Body of pancreas (tissue), 4 donors: Measurements from ENCODE around the gene KRTAP12-3. TPM values are rescaled to one million over a fixed set of nuclear protein-coding genes. Genes with fewer than 3 reads are reported as not detected.
"Not testable (repeated sequence)": the region's sequence is repeated elsewhere in the genome, so short reads cannot be mapped to it uniquely, and the experiment has no call there.

Experiments
- ATAC-seq: fragments of 150-250 bp; one replicate; pipeline ENCODE4 v1.9.1; 2016
- DNase-seq, 4 donors: peaks; one replicate each; pipeline ENCODE4 v3.0.0-alpha.2; 2019
- H3K27ac ChIP-seq, 4 donors: fragments of 200-600 bp; sonication (generic); 1 replicate in 3 of 4; 2 replicates in 1 of 4; pipeline versions ENCODE4 v1.5.1 to v1.6.1; 2016 to 2019; ENCODE audit warnings: mild to moderate bottlenecking in 1 of 4, mixed read lengths in 1 of 4, moderate library complexity in 1 of 4
- H3K27me3 ChIP-seq, 2 donors: fragments of 200-600 bp; sonication (generic); one replicate each; pipeline ENCODE4 v1.6.0; 2016; ENCODE audit warnings: mild to moderate bottlenecking in 1 of 2
- H3K36me3 ChIP-seq, 2 donors: fragments of 200-600 bp; sonication (generic); replicated peaks in 1 of 2; 2 replicates each; pipeline ENCODE4 v1.5.1; 2016; ENCODE audit warnings: low read depth in 2 of 2; ENCODE audit not compliant: insufficient read depth in 1 of 2
- H3K4me1 ChIP-seq: fragments of 200-600 bp; sonication (generic); one replicate; pipeline ENCODE4 v1.6.0; 2016
- H3K4me3 ChIP-seq, 2 donors: fragments of 200-600 bp; sonication (generic); 1 replicate in 1 of 2; 2 replicates in 1 of 2; pipeline ENCODE4 v1.5.1; 2016 to 2019
- H3K9me3 ChIP-seq, 3 donors: fragments of 200-600 bp; sonication (generic); 1 replicate in 2 of 3; 2 replicates in 1 of 3; pipeline ENCODE4 v1.5.1; 2016
- POLR2A ChIP-seq, 3 donors: fragments of 450-650 bp; IDR thresholded peaks; one replicate each; pipeline ENCODE4 v1.6.1; 2016; ENCODE audit warnings: antibody characterized with exemption in 3 of 3, mild to moderate bottlenecking in 2 of 3
- WGBS, 2 donors: methylation state at CpG; one replicate each; pipeline ENCODE4 v1.1.5; 2017; 5-methylcytosine and 5-hydroxymethylcytosine counted together
- intact Hi-C: fragments of 100-400 bp; cut with DNase I; formaldehyde crosslinking; loops from one replicate; pipeline ENCODE4 v1.15.1; 2023
- total RNA-seq, 2 donors: library from RNA; depleted of rRNA; stranded (reverse); fragments of >200 nt; gene quantifications; one replicate each; pipeline ENCODE4 v1.1.0, GENCODE V29; 2016
- TF ChIP-seq, protein P1 (sequence below), 7 experiments: fragments of 450-650 bp in 4 of 7; fragments of 200-600 bp in 3 of 7; sonication (generic) in 3 of 7; IDR thresholded peaks; one replicate each; pipeline ENCODE4 v1.5.1; 2016 to 2019; ENCODE audit warnings: antibody characterized with exemption in 7 of 7

Gene KRTAP12-3
- total RNA-seq, 2 donors from 2014 or later: not detected

DNA sequence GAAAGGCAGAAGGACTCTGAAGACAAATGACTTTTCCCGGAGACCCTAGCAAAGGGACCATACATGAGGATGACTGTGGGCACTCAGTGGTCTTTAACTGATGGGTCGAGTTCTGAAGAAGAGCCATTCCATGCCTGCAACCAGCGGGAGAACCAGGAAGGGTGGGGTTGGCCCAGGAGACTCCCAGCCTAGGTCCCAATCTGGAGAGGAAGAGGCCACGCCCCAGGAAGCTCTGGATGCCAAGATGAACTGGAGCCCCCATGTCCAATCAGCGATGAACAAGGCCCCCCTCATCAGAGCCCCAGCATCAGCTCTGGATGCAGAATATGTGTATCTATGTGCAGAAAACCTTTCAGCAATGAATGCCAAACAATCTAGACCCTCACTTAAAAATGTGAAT lies 17.0 kb upstream of the KRTAP12-3 start:
- 78 to 89% methylated on average over 5 of the region's 5 CpGs for WGBS, 2 donors
- DNase-seq (no peak), ATAC-seq (no peak)
- Histone ChIP-seq H3K9me3 (no peaks in the 10 kb centered on the region), H3K27me3 (no peaks in the 10 kb centered on the region), H3K4me3 (no peak overlapping the region), H3K36me3 (no peaks in the 10 kb centered on the region), H3K4me1 (no peaks in the 10 kb centered on the region), H3K27ac (no peak overlapping the region)
- TF ChIP-seq POLR2A (IDR thresholded peaks at IDR 0.05): no peak
- TF ChIP-seq, protein P1, sequence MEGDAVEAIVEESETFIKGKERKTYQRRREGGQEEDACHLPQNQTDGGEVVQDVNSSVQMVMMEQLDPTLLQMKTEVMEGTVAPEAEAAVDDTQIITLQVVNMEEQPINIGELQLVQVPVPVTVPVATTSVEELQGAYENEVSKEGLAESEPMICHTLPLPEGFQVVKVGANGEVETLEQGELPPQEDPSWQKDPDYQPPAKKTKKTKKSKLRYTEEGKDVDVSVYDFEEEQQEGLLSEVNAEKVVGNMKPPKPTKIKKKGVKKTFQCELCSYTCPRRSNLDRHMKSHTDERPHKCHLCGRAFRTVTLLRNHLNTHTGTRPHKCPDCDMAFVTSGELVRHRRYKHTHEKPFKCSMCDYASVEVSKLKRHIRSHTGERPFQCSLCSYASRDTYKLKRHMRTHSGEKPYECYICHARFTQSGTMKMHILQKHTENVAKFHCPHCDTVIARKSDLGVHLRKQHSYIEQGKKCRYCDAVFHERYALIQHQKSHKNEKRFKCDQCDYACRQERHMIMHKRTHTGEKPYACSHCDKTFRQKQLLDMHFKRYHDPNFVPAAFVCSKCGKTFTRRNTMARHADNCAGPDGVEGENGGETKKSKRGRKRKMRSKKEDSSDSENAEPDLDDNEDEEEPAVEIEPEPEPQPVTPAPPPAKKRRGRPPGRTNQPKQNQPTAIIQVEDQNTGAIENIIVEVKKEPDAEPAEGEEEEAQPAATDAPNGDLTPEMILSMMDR (IDR thresholded peaks at IDR 0.05): no peak
- intact Hi-C loops: no loop called here

DNA sequence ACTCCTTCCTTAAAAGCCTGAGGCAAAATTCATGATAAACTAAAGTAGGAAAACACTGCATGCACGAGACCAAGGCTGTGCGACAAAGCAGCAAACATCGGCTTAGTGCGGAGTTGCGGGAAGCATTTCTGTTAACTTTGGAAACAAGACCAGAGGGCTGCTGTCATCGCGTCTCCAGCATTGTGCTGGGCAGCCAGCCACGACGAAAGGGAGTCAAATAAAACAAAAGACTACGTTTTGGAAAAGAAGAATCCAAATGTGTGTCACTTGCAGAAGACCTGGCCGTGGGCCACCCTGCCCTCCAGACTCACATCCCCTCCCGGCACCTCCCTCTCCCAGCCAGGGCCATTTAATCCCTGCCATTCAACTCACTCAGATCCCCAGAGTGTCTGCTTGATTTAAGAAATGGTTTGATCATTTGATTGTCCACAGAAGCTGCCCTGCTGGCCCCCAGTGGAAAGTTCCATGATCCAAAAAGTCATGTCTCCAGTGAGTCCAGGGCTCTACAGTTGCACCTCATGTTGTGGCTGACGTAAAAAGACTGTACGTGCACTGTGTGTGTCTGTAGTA lies 13.9 kb upstream of the KRTAP12-3 start:
- H3K27ac ChIP-seq: no peak overlapping the region
- H3K4me1 ChIP-seq: no peaks in the 10 kb centered on the region
- intact Hi-C loops: no loop called here
- no peaks in the 10 kb centered on the region for H3K27me3 ChIP-seq
- no peak overlapping the region for H3K4me3 ChIP-seq
- no peaks in the 10 kb centered on the region for H3K36me3 ChIP-seq
- TF ChIP-seq POLR2A (IDR thresholded peaks at IDR 0.05): no peak
- TF ChIP-seq, protein P1 (IDR thresholded peaks at IDR 0.05): no peak
- WGBS, 2 donors: 41 to 61% methylated on average over 14 of the region's 14 CpGs
- ATAC-seq (no peak), DNase-seq (no peak)
- no peaks in the 10 kb centered on the region for H3K9me3 ChIP-seq

DNA sequence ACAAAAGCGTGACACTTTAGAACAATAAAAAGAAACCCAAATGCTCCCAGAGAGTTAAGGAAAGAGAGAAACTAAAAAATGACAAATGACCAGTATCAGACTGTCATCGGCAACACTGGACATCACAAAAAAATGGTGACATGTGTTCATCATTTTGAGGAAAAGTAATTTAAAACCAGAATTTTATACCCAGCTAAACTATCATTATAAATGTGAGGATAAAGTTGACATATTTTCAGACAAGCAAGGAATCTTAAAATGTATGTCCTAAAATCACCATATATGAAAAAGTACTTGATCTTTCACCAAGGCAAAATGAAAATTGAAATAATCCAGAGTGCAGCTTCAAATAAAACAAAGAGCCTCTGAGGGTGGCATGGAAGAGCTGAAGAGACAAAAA lies 12.9 kb upstream of the KRTAP12-3 start:
- no peak overlapping the region for H3K4me3 ChIP-seq
- H3K9me3 ChIP-seq: no peaks in the 10 kb centered on the region
- H3K27ac ChIP-seq: no peak overlapping the region
- ATAC-seq (no peak), DNase-seq (no peak)
- no peaks in the 10 kb centered on the region for H3K27me3 ChIP-seq
- TF ChIP-seq, protein P1 (IDR thresholded peaks at IDR 0.05): no peak
- TF ChIP-seq POLR2A (IDR thresholded peaks at IDR 0.05): no peak
- 26 to 33% methylated on average over 2 of the region's 2 CpGs for WGBS, 2 donors
- intact Hi-C loops: no loop called here
- H3K4me1 ChIP-seq: no peaks in the 10 kb centered on the region
- no peaks in the 10 kb centered on the region for H3K36me3 ChIP-seq

DNA sequence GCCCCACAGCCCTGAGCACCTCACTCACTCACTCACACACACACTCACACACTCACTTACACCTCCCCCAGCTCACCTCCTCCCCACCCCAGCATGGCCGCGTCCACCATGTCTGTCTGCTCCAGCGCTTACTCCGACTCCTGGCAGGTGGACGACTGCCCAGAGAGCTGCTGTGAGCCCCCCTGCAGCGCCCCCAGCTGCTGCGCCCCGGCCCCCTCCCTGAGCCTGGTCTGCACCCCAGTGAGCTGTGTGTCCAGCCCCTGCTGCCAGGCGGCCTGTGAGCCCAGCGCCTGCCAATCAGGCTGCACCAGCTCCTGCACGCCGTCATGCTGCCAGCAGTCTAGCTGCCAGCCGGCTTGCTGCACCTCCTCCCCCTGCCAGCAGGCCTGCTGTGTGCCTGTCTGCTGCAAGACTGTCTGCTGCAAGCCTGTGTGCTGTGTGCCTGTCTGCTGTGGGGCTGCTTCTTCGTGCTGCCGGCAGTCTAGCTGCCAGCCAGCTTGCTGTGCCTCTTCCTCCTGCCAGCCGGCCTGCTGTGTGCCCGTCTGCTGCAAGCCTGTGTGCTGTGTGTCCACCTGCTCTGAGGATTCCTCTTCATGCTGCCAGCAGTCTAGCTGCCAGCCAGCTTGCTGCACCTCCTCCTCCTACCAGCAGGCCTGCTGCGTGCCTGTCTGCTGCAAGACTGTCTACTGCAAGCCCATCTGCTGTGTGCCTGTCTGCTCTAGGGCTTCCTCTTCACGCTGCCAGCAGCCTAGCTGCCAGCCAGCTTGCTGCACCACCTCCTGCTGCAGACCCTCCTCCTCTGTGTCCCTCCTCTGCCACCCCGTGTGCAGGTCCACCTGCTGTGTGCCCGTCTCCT lies 11.1 kb upstream of the KRTAP12-3 start, which contains the start of gene KRTAP10-11:
TSS of gene KRTAP10-11 (plus strand) at position 49 of the 856 bp plus-strand sequence. CDS start at position 94, 45 bp downstream.
- ATAC-seq, H3K4me1 ChIP-seq, H3K27me3 ChIP-seq, H3K4me3 ChIP-seq, intact Hi-C loops, H3K27ac ChIP-seq, DNase-seq, H3K36me3 ChIP-seq, H3K9me3 ChIP-seq: not testable (repeated sequence)
- WGBS, 2 donors: 57 to 59% methylated on average over 11 to 16 of the region's 21 CpGs

DNA sequence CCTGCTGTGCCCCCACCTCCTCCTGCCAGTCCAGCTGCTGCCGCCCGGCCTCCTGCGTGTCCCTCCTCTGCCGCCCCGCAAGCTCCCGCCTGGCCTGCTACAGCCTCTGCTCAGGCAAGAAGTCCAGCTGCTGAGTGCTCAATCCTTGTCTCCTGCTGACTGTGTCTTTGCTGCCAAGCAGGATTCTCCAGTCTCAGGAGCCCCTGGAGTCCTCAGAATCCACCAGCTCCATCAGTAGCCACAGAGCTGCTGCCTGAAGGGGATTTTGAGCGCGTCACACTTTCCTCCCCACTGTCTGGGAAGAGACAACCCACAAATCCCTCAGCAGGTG lies 10.5 kb upstream of the KRTAP12-3 start:
- ATAC-seq: no peak
- WGBS, 2 donors: 37 to 38% methylated on average over 8 of the region's 8 CpGs
- DNase-seq: no peak
- Histone ChIP-seq H3K4me1 (no peaks in the 10 kb centered on the region), H3K27ac (no peak overlapping the region), H3K4me3 (no peak overlapping the region), H3K9me3 (no peaks in the 10 kb centered on the region), H3K27me3 (no peaks in the 10 kb centered on the region), H3K36me3 (no peaks in the 10 kb centered on the region)
- intact Hi-C loops: no loop called here
- no peak for TF ChIP-seq POLR2A (IDR thresholded peaks at IDR 0.05)
- TF ChIP-seq, protein P1 (IDR thresholded peaks at IDR 0.05): no peak
